Measurements from ENCODE around the gene PRKAR1A.
"Not testable (repeated sequence)": the region's sequence is repeated elsewhere in the genome, so short reads cannot be mapped to it uniquely, and the experiment has no call there.

Gene PRKAR1A

GRCh38 chr17:68512247-68512959, at the start of gene PRKAR1A:
Gene PRKAR1A, plus strand, starts transcription at chr17:68512430. Its CDS starts 2,970 bp downstream, at chr17:68515400.
- peak; percentile 91 for DNase-seq

DNA sequence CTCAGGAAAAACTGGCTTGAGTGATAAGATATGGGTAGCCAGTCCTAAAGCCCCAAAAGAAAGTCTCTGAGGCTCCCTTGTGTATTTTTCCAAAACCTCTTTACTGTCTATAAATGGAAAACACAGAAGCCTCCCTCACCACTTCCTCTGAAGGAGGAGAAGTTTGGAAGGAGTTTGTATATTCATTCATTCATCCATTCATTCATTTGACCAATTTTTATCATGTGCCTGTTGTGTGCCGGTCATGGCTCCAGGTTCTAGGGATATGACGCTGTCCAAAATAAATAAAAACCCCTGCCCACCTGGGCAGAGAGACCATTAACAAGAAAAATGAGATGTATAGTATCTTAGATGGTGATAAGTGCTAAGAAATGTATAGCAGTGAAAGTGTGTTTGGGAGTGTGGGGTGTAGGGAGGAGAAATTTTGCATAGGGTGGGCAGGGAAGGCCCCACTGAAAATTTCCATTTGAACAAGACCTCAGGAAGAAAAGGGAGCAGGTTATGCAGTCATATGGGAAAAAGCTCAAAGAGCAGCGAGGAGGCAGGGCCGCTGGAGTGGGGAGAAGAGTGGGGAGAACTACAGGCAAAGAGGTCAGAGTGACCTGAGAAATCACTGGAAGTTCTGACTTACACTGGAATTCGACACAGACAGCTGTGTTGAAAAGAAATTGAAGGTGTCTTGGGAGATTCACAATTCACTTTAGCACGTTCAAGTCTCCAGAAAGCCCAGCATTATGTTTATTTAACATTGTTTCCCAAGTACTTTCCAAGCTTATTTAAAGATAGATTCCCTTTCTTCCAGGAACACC, 48.8 kb upstream of the PRKAR1A start:
- DNase-seq, result no peak

- DNase-seq, result no peak
These were observed 43.9 kb upstream of the PRKAR1A start for GRCh38 chr17:68468334-68468733.

DNA sequence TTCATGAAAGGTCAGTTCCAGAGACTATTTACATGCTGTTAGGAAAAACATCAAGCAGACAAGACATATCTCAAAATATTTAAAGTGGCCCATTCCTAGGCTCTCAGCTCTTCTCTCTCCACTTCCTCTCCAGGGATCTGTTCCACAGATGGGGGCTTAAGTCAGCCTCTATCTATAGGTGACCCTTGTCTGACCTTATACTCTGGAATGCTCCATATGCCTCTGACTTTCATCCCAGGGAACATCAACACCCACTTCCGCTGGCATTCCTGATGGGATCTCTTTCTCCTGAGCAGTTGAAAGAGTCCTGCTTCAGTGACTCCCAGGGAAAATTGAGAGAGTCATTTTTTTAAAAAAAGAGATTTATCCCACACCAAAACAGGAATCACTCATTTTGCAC, 43.4 kb upstream of the PRKAR1A start:
- DNase-seq, result no peak

DNA sequence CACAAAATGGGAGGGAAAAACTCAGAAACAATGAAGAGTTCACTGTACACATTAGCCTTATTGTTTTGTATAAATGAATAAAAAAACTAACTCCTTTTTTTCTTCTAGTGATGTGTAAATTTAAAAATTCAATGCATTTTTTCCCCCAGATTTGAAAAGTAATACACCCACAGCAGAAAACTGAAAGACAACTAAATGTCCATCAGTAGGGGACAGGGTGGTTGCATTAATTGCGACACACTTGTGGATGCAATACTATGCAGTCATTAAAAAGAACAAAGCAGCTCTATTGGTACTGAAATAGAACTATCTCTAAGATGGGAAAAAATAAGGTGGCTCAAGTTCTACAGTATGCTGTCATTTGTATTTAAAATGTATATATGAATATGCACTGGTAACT, 41.3 kb upstream of the PRKAR1A start:
- DNase-seq, result no peak

GRCh38 chr17:68480885-68481284, 31.3 kb upstream of the PRKAR1A start:
- no peak for DNase-seq

DNA sequence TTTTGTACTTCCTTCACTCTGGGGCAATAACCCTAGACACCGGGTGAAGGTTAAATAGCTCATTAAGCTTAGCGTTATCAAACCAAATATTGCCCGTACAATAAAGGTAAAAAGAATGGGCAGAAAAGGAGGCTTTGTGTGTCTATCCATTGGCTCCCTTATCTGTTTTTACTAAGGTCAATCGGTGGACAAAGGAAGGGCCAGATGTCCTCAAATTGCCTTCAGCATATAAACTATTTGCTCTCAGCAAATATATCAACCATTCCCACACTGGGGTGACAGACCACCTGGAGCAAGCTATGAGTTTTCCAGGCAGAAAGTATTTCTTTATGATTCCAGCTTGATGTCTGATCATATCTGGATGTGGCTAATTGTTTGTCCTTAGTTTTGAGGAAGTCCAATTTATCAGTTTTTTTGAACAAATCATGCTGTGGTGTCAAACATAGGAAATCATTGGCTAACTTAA, 29.6 kb upstream of the PRKAR1A start:
- DNase-seq, result no peak

DNA sequence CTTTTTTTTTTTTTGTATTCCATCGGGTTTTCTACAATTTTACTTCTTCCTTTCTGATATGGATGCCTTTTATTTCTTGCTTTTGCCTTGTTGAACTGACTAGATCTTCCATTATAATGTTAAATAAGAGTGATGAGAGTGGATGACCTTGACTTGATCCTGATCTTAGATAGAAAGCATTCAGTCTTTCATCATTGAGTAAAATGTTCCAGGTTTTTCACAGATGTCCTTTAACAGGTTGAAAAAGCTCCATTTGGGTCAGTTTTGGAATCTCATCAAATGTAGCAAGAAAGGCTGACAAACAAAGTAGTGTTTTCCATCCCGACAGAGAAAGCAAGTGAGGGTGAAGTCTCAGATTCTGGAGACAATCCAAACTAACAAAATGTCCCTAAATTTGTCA, 27.8 kb upstream of the PRKAR1A start:
- no peak for DNase-seq

- no peak for DNase-seq
These were observed 22.3 kb upstream of the PRKAR1A start for GRCh38 chr17:68489919-68490318.

GRCh38 chr17:68491381-68492231, 20.6 kb upstream of the PRKAR1A start:
- DNase-seq, result no peak

GRCh38 chr17:68492394-68493054, 19.7 kb upstream of the PRKAR1A start:
- DNase-seq, result not testable (repeated sequence)

GRCh38 chr17:68495081-68495480, 17.1 kb upstream of the PRKAR1A start:
- DNase-seq, result no peak

DNA sequence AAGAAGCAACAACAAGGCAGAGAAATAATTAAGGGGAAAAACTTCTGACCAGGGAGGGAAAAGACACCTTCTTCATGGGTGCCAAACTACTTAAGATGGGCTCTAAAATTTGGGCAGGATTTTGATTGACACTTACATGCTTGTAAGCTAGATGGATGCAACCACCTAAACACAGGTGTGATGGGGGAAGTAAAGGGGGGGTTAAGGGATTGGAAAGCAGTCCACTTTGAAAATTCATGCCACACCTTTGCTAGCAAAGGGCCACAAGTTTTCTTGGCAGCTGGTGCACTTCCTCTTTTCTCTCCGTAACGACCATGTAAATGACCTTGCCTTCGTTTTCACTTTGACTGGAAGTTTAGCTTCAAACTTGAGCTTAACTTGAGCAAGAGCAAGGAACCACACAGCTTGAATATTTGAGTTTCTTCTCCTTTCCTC, 14.3 kb upstream of the PRKAR1A start:
- DNase-seq, result no peak

- DNase-seq, result no peak
These were observed 13.5 kb upstream of the PRKAR1A start for GRCh38 chr17:68498479-68499326.

- DNase-seq, result no peak
These were observed 12.6 kb upstream of the PRKAR1A start for GRCh38 chr17:68499587-68499986.

DNA sequence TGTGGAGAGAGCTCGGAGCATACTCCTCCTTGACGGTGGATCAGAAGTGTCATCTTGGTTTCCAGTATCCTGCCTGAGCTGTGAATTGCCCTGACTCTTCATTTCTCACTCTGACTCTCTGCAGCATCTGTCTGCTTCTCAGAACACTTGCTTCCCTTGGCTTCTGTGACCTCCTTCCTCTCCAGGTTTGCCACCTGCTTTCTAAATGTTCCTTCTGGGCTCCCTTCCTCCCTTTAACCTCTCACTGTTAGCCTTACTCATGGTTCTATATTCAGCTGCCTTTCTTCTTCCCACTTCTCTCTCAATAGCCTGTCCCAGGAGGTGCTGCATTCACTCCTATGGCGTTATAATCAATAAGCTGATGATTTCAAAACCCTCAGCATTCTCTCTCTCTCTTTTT, 11.2 kb upstream of the PRKAR1A start:
- DNase-seq, result no peak

GRCh38 chr17:68505951-68506350, 6.3 kb upstream of the PRKAR1A start:
- DNase-seq, result no peak

DNA sequence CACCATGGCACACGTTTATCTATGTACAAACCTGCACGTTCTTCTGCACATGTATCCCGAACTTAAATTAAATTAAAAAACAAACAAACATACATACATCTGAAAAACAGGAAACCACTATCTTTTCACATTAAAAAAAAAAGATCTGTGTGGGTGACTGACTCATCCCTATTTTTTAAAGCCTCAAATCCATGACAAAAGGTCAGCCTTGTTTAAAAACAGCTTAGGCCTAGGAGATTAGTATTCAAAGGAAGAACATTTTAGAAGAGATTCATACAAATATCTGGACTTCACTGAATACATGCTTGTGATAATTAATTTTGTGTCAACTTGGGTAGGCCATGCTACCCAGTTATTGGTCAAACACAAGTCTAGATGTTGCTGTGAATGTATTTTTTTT, 4.7 kb upstream of the PRKAR1A start:
- DNase-seq, result no peak

- no peak for DNase-seq
These were observed 2.8 kb upstream of the PRKAR1A start for GRCh38 chr17:68509141-68510057.

DNA sequence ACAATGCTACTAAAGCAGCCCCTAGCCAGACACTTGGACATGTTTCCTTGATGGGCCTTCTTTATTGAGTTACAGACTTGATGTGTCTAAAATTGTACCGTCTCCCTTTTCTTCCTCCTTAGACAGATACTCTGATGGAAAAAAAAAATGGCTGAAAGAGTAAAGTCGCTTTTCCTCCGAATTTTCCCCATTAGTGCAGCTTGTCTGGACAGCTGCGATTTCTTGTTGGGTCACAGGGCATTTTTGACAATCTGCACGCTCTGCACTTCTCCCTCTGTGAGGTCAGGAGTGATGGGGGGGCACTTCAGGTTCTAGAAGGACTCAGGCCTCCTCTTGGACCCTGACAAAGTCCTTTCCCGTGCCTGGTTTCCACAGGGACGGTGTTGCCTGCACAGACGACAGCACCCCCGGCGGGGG, 968 bp upstream of the PRKAR1A start:
- DNase-seq, result no peak

All from activated gamma-delta T cell treated with Interleukin-2 at 50 U/mL for 16 hours (primary cell).